PC-9 (cell line): Measurements from ENCODE around the gene MICALL1. TPM values are rescaled to one million over a fixed set of nuclear protein-coding genes. Genes with fewer than 3 reads are reported as not detected.

Experiments used
- BruUV-seq: library from RNA; stranded (reverse); fragments of 400-500 nt; replicated peaks from 2 replicates; lab custom pipeline; 2021; lab: Mats Ljungman, UMichigan
- CTCF ChIA-PET: fragments of 300-600 bp; sonication (Branson Sonifier 250); formaldehyde crosslinking; loops from one replicate; lab custom pipeline; 2022; ENCODE audit warnings: antibody characterized with exemption; lab: Charles Lee
- POLR2A ChIA-PET: fragments of 300-600 bp; sonication (Branson Sonifier 250); formaldehyde crosslinking; loops from one replicate; lab custom pipeline; 2022; ENCODE audit warnings: antibody characterized with exemption; ENCODE audit not compliant: unreplicated experiment; lab: Charles Lee
- DNase-seq, 2 experiments: peaks; one replicate each; pipeline versions ENCODE4 v3.0.0 to v3.0.0-alpha.2; 2015 to 2022; ENCODE audit warnings: mixed read lengths in 1 of 2
- H2AFZ ChIP-seq: fragments of 200-600 bp; sonication (generic); 2 replicates; pipeline ENCODE4 v1.8.1; 2017; ENCODE audit warnings: antibody characterized with exemption
- H3F3A ChIP-seq: fragments of 200-600 bp; sonication (generic); 2 replicates; pipeline ENCODE4 v1.8.1; 2017; ENCODE audit warnings: antibody characterized with exemption, mild to moderate bottlenecking, low read depth; ENCODE audit not compliant: insufficient read depth
- H3K27ac ChIP-seq: fragments of 200-600 bp; sonication (generic); 2 replicates; pipeline ENCODE4 v1.6.1; 2016; ENCODE audit warnings: mixed run types
- H3K27me3 ChIP-seq: fragments of 200-600 bp; sonication (generic); 2 replicates; pipeline ENCODE4 v1.6.1; 2016; ENCODE audit warnings: low read depth, mixed run types; ENCODE audit not compliant: insufficient read depth
- H3K36me3 ChIP-seq: fragments of 200-600 bp; sonication (generic); 2 replicates; pipeline ENCODE4 v1.6.1; 2016; ENCODE audit warnings: low read depth, mixed run types
- H3K4me1 ChIP-seq: fragments of 200-600 bp; sonication (generic); replicated peaks from 2 replicates; pipeline ENCODE4 v1.6.1; 2016; ENCODE audit warnings: mixed run types; ENCODE audit not compliant: insufficient read depth
- H3K4me2 ChIP-seq: fragments of 200-600 bp; sonication (generic); 2 replicates; pipeline ENCODE4 v1.6.1; 2017; ENCODE audit warnings: mixed run types
- H3K4me3 ChIP-seq: fragments of 200-600 bp; sonication (generic); 2 replicates; pipeline ENCODE4 v1.6.1; 2016; ENCODE audit warnings: mixed run types
- H3K79me2 ChIP-seq: fragments of 200-600 bp; sonication (generic); 2 replicates; pipeline ENCODE4 v1.6.1; 2017; ENCODE audit warnings: low read depth, mixed run types
- H3K9me2 ChIP-seq: fragments of 200-600 bp; sonication (generic); 2 replicates; pipeline ENCODE4 v1.8.1; 2017; ENCODE audit warnings: mild to moderate bottlenecking; ENCODE audit not compliant: insufficient read depth
- H3K9me3 ChIP-seq: fragments of 200-600 bp; sonication (generic); 2 replicates; pipeline ENCODE4 v1.8.1; 2016; ENCODE audit warnings: low read depth; ENCODE audit not compliant: insufficient read depth
- H4K20me1 ChIP-seq: fragments of 200-600 bp; sonication (generic); 2 replicates; pipeline ENCODE4 v1.8.1; 2017; ENCODE audit not compliant: insufficient read depth
- EZH2 ChIP-seq: fragments of 200-600 bp; sonication (generic); IDR thresholded peaks from 2 replicates; pipeline ENCODE4 v1.8.0; 2017; ENCODE audit warnings: antibody characterized with exemption, low read depth
- intact Hi-C: fragments of 100-400 bp; cut with micrococcal nuclease; formaldehyde crosslinking; loops from one replicate; pipeline ENCODE4 v1.10.0; 2022; ENCODE audit not compliant: unreplicated experiment
- total RNA-seq: library from RNA; stranded (reverse); gene quantifications from 2 replicates; pipeline ENCODE4 v1.2.3, GENCODE V29; 2021
- TF ChIP-seq, protein P1 (sequence below): fragments of 200-600 bp; sonication (generic); conservative IDR thresholded peaks from 2 replicates; pipeline ENCODE4 v1.6.1; 2017; ENCODE audit warnings: mixed run types, antibody characterized with exemption, mild to moderate bottlenecking, moderate library complexity

The MICALL1 gene
- total RNA-seq, 1 experiment from 2014 or later: 113 TPM

DNA sequence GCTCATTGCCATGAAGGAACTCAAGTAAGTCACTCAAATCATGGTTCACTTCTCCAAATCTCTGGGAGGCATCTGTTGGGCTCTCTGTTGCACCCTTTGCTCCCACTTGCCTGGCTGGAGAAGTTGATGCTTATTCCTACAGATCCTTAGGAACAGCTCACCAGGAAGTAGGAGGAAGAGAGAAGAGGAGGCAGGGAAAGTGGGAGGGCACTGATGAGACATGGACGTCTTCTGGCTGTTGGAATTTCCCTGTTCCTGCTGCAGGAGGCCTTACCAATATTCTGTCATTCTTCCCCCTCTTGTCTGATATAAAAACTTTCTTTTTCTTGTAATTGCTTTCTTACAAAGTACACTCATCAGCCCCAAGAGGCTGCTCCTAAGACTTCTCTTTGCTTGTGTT lies 61.0 kb downstream of the MICALL1 start:
- ChIA-PET POLR2A (interaction anchor here (0.5 kb wide), 1 partner anchor 123 kb away, joined by 9 read pairs; the partner anchor contains the start of gene ANKRD54), CTCF (interaction anchor here (1.6 kb wide), 1 partner anchor 80 kb away, joined by 5 read pairs; no protein-coding TSS in a partner anchor)
- intact Hi-C loops: loop anchor here (10.0 kb wide), 2 partner anchors 362 to 432 kb away; partner anchors contain the start of gene GGA1
- H3K9me2 ChIP-seq: no peaks in the 10 kb centered on the region
- H4K20me1 ChIP-seq: peaks cover 18% of the 10 kb centered on the region
- peaks cover 23% of the 10 kb centered on the region for H3F3A ChIP-seq
- TF ChIP-seq EZH2: no peak
- TF ChIP-seq, protein P1, sequence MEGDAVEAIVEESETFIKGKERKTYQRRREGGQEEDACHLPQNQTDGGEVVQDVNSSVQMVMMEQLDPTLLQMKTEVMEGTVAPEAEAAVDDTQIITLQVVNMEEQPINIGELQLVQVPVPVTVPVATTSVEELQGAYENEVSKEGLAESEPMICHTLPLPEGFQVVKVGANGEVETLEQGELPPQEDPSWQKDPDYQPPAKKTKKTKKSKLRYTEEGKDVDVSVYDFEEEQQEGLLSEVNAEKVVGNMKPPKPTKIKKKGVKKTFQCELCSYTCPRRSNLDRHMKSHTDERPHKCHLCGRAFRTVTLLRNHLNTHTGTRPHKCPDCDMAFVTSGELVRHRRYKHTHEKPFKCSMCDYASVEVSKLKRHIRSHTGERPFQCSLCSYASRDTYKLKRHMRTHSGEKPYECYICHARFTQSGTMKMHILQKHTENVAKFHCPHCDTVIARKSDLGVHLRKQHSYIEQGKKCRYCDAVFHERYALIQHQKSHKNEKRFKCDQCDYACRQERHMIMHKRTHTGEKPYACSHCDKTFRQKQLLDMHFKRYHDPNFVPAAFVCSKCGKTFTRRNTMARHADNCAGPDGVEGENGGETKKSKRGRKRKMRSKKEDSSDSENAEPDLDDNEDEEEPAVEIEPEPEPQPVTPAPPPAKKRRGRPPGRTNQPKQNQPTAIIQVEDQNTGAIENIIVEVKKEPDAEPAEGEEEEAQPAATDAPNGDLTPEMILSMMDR: no peak
- H3K4me3 ChIP-seq: no peak overlapping the region
- no peak overlapping the region for H3K27ac ChIP-seq
- no peak for DNase-seq
- no TSS peak for BruUV-seq
- no peak overlapping the region for H2AFZ ChIP-seq
- no peak overlapping the region for H3K4me2 ChIP-seq
- H3K36me3 ChIP-seq: peaks cover 31% of the 10 kb centered on the region; the same call in 1 of the 2 replicates
- H3K4me1 ChIP-seq: no peaks in the 10 kb centered on the region
- no peaks in the 10 kb centered on the region for H3K9me3 ChIP-seq
- peaks cover 13% of the 10 kb centered on the region for H3K79me2 ChIP-seq
- H3K27me3 ChIP-seq: no peaks in the 10 kb centered on the region

DNA sequence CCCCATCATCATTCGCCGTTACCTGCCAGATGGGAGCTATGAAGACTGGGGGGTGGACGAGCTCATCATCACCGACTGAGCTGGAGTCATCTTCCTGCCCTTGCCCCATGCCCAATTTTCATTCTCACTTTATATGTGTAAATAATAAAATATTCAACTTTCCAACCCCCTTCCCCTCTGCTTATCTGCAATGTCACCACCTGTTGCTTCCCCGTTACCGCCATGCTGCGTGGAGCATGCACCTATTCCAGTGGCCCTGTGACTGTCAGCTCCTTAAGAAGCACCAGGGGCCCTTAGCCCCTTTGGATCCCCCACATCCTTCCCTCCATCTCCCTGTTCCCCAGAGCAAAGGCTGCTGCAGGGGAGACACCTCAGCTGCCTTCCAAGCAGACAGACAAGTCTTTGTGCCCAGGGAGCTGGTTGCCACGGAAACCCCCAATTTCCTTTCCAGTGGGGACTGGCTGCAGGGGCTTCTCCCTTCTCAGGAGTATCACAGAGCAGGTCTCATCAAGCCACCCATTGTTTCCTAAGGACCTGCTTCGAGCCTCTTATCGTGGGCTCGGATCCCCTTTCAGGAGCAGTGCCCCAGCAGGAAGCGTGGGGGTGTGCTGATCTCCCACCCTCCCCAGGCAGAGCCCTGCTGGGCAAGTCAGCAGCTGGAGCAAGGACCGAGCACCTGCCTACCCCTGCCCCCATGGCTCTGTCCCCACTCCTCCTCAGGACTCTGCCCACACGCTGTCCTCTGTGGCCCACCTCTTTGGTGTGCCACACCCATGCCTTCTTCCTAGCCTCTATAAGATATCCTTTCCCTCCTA lies 61.7 kb downstream of the MICALL1 start:
- POLR2A ChIA-PET: interaction anchor here (0.5 kb wide), 1 partner anchor 124 kb away, joined by 9 read pairs; the partner anchor contains the start of gene ANKRD54
- intact Hi-C loops: loop anchor here (10.0 kb wide), 2 partner anchors 363 to 433 kb away; partner anchors contain the start of gene GGA1
- Histone ChIP-seq H3K27ac (no peak overlapping the region), H3K27me3 (no peaks in the 10 kb centered on the region), H3K4me2 (no peak overlapping the region), H4K20me1 (peaks cover 18% of the 10 kb centered on the region), H3K36me3 (peaks cover 29% of the 10 kb centered on the region; the same call in 1 of the 2 replicates), H3K4me1 (no peaks in the 10 kb centered on the region), H2AFZ (no peak overlapping the region), H3K9me2 (no peaks in the 10 kb centered on the region), H3K4me3 (no peak overlapping the region), H3K9me3 (no peaks in the 10 kb centered on the region), H3F3A (peaks cover 21% of the 10 kb centered on the region), H3K79me2 (peaks cover 13% of the 10 kb centered on the region)
- no TSS peak for BruUV-seq
- no peak for DNase-seq
- TF ChIP-seq, protein P1: no peak
- no peak for TF ChIP-seq EZH2
- CTCF ChIA-PET: interaction anchor here (1.6 kb wide), 1 partner anchor 81 kb away, joined by 5 read pairs; no protein-coding TSS in a partner anchor

DNA sequence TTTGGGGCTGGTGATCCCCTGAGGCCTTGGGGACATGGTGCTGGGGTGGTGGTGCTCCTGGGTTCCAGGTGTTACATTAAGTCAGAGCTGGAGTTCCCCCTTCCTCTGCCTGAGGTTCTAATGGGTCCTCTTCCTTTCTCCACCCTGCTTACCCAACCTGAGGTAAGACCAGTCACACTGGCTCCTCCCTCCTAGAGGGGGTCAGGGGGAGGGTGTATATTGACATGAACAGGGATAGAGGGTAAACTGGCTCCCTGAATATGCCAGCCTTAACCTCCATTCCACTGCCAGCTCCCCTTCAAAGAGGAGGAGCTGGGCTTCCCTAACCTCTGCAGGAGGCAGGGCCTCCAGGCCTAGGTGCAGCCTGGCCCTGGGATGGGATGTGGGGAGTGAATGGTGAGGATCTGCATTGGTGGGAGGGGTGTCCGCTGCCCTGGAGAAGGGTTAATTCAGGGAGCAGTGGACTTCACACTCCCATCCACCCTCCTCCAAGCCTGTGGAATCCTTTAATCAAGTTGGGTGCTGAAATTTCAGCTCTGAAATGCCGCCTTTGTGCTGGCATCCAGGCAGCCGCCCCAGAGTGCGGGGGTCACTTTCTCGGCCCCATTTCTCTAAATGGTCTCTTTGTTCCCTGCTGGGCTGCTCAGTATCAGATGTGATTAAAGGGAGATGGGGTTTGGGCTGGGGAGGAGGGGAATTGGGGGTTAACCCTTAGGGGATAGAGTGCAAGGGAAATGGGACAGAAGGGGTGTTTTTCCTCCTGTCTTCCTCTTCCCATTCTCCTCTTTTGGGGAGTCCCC lies 62.6 kb downstream of the MICALL1 start:
- Histone ChIP-seq H3K27ac (no peak overlapping the region), H3F3A (peaks cover 13% of the 10 kb centered on the region), H3K4me3 (no peak overlapping the region), H3K9me3 (no peaks in the 10 kb centered on the region), H3K4me1 (no peaks in the 10 kb centered on the region), H3K27me3 (no peaks in the 10 kb centered on the region), H3K36me3 (peaks cover 22% of the 10 kb centered on the region; the same call in 1 of the 2 replicates), H4K20me1 (peaks cover 16% of the 10 kb centered on the region), H3K79me2 (peaks cover 13% of the 10 kb centered on the region), H2AFZ (no peak overlapping the region), H3K9me2 (no peaks in the 10 kb centered on the region), H3K4me2 (no peak overlapping the region)
- TF ChIP-seq, protein P1: no peak
- no peak for TF ChIP-seq EZH2
- DNase-seq: no peak
- BruUV-seq: no TSS peak
- intact Hi-C loops: loop anchor here (10.0 kb wide), 2 partner anchors 364 to 434 kb away; partner anchors contain the start of gene GGA1
- ChIA-PET POLR2A (no interaction called here), CTCF (no interaction called here)
